D341Med (cell line): Measurements from ENCODE around the gene ADARB1.
"Not testable (repeated sequence)": the region's sequence is repeated elsewhere in the genome, so short reads cannot be mapped to it uniquely, and the experiment has no call there.

ENCODE experiments used
- DNase-seq: peaks from one replicate; pipeline ENCODE4 v3.0.0; 2012; ENCODE audit warnings: low spot score

The ADARB1 gene

DNA sequence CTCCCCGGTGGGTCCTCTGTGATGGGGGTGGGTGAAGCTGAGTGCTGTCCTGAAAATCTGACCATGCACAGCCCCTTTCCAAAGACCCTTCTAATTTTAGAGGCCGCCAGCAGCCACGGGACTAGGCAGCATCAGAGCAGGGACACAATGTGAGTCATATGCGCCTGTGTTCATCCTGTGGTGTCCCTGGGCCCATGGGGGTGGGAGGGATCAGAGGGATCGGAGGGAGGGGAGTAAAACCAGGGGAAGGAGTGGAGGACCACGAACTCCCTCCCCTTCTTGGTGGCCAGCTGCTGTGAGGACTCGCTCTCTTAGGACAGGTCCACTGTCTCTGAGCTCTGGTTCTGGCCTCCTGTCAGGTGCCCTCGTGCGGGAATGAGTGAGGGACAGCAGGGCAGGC is 61.5 kb downstream of the ADARB1 start:
- DNase-seq, result no peak

DNA sequence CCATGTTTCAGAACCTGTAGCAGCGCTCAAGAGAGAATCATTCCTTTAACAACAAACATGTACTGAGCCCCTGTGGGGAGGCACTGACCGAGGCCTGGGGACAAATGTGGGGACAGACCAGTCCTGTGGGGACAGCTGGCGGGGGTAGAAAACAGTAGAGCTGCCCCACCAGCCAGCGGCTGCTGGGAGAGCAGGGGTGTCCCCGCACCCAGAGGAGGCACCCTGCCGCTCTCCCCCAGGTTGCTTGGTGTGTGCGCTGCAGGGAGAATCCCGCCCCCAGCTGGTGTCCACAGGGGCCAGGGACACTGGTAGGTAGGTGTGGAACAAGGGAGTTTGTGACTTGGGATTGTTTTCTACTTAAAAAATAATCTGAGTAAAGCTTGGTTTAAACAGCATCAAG is 62.1 kb downstream of the ADARB1 start:
- DNase-seq, result no peak

DNA sequence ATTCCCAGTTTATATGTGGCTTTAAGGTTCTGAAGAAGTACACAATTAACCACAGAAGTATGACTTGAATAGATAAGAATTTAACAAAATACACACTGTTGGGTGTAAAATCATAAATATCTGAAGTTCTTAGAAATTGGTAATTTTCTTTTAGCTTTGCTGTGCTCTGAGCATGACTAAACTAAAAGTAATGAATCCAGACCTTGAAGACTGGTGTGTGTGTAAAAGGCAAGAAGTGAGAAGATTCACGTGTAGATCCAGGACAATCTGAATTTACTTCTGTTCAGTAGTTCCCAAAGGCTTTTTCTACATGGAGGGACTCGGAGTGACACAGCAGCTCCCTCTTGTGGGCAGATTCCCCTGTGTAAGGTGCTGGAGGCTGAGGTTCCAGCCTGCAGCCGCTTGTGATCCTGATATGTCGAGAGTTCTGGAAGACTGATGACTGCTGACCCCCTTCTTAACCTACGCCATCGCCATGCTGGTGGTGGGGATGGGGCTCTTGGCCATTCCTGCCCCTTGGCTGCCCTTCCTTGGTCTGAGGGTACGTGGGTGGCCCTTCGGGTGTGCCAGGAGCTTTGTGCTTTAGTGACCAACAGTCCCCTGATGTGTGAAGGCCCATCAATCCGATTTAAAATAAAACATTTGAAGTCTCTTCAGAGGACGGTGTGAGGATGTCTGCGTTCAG is 62.7 kb downstream of the ADARB1 start:
- DNase-seq, result peak; percentile 82

DNA sequence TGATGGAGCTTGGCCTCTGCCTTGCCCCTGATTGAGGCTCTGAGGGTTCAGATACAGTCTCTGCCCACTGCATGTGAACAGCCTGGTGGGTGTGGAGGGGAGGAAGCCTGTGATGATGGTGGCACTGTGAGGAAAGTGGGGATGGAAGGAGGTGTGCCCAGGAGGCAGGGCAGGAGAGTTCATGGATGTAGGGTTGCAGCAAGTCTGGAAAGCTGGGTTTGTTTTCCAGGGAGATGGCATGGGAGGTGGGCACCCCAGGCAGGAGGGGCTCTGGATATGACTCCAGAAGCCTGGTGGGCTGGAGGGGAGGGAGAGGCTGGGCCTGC is 63.2 kb downstream of the ADARB1 start:
- no peak for DNase-seq

DNA sequence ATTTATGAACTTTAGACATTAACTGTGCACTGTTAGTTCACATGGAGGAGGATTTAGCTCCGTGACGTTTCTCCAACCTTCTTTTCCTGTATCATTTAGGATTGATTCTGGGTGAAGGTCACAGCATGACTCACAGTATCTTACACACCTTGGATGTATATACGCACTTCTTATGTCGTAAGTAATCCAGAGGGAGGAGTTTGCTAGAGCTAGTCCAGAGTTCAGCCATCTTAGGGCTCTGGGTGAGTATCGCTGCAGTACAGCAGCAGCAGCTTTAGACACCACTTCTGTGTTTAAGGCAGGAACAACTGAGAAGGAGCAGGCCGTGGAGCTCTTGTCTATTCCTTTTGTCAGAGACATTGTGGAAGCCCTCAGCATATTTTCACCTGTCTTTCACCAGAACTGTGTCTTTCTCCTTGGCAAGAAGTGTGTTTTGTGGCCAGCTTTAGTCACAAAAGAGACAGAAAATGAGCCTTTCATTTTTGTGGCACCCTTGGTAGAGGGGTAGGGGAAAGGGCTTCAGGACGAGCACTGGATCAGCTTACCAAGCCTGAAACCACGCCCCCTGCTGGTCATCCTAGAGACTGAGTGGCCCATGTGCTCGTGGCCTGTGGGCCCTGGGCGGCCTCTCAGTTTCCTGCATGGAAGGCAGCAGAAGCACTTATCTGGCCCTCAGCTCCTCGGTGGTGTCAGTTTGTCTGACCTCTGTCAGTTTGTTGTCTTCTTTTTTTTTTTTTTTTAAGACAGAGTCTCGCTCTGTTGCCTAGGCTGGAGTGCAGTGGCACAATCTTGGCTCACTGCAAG is 64.0 kb downstream of the ADARB1 start:
- DNase-seq, result peak; percentile 80

DNA sequence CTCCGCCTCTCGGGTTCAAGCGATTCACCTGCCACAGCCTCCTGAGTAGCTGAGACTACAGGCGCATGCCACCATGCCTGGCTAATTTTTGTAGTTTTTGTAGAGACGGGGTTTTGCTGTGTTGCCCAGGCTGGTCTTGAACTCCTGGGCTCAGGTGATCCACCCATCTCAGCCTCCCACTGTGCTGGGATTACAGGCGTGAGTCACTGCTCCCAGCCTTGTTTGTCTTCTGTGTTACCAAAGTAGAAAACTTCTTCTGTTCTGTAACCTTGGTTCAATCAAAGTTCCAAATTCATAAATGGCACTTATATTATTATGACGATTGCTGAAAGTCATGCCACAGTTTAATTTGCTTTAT is 64.6 kb downstream of the ADARB1 start:
- not testable (repeated sequence) for DNase-seq

DNA sequence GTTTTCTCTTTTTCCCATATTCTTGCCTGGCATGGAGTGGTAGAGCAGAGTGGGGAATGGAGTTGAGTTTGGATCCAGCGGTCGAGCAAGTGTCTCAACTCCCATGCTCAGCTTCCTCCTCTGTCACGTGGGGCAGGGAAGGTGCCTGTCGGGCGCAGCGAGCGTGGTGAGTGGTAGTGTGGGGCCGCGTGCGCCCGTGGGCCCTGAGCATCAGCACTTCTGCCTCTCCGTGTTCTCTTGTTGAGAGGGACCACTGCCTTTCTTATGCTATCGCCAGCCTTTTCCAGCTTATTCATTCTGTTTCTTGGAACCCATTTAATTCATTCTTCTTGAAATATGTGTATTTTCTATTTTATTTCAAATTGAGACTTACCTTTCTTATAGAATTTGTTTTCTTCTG is 65.1 kb downstream of the ADARB1 start:
- DNase-seq, result no peak

DNA sequence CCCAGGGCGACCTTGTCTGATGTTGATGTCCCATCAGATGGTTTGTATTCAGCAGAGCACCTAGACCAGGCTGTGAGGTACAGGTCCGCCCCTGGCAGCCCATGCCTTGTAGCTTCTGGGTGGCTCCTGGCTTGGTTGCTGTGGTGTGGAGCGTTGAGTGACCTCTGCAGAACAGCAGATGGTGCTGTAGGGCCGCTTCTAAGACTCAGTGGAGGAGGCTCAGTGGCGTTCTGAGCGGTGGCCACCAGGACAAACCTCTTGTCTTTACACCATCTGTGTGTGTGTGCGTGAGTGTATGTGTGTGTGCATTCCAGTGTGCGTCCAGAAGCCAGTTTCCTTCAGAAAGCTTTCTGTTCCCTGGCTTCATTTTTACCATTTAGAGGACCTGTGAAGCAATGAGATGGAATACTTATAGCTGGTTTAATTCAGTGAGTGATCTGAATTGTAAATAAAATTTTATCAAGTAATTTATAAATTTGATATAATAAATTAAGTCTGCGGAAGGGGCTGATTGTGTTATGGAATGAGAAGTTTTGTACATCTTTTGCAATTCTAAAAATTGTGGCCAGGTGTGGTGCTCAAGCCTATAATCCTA is 66.1 kb downstream of the ADARB1 start:
- peak; percentile 86 for DNase-seq

DNA sequence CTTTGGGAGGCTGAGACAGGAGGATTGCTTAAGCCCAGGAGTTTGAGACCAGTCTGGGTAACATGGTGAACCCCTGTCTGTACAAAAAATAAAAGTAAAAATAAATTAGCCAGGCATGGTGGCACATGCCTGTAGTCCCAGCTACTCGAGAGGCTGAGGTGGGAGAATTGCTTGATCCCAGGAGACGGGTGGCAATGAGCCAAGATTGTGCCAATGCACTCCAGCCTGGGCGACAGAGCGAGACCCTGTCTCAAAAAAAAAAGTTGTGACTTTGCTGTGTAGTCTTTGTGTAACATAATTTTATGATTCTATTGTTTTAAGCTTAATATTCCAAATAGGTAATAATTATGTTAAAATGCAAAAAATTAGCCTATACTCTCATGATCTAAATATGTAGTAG is 66.6 kb downstream of the ADARB1 start:
- DNase-seq, result not testable (repeated sequence)

DNA sequence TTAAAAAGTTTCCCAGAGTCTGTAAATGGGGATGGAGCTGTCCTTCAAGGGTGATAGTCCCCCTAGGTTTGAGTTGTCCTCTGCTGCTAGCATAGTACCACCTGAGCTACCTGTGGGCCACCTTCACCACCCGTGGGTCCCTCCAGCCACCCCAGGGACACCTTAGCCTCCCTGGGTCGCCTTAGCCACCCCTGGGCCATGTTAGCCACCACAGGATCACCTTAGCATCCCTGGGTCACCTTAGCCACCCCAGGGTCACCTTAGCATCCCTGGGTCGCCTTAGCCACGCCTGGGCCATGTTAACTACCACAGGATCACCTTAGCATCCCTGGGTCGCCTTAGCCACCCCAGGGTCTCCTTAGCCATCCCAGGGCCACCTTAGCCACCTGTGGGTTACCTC is 67.1 kb downstream of the ADARB1 start:
- peak; percentile 10 for DNase-seq

DNA sequence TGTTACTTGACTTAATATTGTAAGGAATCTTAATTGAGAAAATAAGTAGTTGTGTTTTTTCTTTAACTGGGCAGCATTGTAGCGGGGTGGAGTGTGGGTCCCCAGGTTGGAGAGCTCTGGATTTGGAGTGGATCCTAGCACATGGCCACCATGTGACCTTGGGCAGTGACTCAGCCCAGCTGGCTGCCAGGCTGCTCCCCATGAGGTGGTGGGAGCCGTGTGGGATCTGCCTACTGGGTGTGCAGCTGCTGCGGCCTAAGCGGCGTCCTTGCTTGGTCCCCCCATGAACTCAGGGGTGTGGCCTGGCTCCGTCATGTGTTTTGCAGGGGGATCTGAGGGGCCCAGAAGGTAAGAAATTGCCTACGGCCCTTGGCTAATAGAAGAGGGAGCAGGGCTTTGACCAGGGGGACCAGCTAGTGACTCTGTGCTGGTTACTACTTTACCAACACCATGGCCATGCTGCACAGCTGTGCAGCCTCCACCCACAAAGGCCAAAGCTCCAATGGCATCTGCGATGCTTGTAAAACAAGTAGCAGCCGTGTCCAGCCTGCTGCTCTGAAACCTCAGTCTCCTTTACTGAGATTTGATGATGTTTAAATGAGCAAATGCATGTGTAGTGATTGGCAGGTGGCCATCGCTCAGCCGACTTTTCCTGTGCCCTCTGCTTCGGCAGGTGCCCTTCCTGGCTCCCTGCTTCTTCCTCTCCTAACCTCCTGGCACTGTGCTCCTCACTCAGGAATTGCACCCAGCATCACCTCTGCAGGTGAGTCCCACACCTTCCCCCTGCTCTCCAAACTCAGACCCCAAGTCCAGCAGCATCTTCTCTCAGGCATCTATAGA is 68.3 kb downstream of the ADARB1 start:
- DNase-seq, result no peak

DNA sequence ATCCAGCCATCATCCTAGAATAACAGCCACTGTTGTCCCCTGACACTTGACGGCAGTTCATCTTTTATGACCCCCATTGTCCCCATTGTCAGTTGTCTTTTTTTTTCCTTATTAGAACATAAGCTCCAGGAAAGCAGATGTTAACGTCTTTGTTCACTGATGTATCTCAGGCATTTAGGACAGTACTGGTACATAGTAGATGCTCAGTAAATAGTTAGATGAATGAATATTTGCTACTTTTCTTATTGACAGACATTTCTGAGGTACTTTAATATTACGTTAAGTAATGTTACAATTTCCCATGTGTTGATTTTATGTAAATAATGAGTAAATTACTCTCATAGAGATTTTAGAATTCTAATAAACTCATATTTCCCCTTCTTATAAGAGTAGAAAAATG is 69.5 kb downstream of the ADARB1 start:
- no peak for DNase-seq

DNA sequence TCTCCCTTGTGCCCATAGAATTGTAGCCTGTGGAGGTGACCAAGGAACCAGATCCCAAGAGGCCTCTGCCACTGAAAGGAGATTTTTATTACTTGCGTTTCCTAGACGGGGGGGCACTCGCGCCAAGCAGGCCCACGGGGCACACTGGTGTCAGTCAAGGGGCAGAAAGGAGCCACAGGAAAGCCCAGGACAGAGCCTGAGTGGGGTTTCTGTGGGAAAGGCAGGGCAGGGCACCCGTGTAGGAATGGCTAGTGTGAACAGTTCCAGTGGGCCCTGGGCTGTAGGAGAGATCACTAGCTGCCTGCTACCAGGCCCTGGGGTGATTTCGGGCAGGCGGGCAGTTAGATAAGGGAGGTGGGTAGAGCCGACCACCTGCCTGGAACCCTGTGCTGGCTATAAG is 70.8 kb downstream of the ADARB1 start:
- no peak for DNase-seq

DNA sequence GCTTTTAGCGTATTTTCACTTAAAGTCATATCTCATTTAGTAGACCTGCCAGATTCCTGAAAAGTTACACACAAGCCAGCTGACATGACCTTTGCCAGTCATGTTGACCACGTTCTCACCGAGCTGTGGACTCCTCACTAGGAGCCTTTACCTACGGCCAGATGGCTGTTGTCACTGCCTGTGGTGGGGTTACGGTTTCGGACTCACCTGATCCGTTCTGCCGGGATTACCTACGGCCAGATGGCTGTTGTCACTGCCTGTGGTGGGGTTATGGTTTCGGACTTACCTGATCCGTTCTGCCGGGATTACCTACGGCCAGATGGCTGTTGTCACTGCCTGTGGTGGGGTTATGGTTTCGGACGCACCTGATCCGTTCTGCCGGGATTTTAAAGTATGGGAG is 71.5 kb downstream of the ADARB1 start:
- not testable (repeated sequence) for DNase-seq

DNA sequence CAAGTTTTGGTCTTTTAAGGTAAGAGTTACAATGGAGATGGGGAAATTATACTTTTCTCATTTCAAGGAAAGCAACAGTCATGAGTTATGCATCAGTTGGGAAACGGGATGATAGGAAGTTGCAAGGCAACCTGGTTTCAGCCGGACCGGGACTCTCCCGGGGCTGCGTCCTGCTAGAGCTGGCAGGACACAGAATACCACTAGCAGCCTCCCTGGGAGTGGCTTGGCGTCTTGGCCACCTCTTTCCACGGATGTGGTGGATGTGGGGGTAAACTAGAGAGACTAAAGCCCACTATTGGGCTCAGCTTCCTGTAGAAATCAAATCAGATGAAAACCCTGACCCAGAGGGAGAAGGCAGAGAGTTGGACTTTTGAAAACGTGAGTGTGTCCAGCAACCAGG is 71.9 kb downstream of the ADARB1 start:
- DNase-seq, result no peak

DNA sequence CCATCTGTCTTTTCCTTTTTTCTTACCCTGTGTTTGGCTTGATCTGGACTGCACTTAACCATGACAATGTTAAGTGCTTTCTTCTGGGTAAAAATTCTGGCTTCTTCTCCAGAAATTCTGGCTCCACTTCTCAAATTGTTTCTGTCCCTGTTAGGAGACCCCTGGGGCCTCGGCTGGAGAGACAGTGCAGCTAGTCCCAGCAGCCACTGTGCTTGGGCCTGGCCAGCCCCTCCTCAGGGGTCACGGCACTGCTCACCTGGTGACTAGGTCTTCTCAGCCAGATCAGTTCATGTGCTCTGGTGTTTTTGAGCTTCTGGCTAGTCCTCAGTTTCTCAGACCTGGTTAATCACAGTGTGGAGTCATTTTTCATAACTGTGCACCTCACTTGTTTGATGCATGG is 72.4 kb downstream of the ADARB1 start:
- DNase-seq, result no peak

DNA sequence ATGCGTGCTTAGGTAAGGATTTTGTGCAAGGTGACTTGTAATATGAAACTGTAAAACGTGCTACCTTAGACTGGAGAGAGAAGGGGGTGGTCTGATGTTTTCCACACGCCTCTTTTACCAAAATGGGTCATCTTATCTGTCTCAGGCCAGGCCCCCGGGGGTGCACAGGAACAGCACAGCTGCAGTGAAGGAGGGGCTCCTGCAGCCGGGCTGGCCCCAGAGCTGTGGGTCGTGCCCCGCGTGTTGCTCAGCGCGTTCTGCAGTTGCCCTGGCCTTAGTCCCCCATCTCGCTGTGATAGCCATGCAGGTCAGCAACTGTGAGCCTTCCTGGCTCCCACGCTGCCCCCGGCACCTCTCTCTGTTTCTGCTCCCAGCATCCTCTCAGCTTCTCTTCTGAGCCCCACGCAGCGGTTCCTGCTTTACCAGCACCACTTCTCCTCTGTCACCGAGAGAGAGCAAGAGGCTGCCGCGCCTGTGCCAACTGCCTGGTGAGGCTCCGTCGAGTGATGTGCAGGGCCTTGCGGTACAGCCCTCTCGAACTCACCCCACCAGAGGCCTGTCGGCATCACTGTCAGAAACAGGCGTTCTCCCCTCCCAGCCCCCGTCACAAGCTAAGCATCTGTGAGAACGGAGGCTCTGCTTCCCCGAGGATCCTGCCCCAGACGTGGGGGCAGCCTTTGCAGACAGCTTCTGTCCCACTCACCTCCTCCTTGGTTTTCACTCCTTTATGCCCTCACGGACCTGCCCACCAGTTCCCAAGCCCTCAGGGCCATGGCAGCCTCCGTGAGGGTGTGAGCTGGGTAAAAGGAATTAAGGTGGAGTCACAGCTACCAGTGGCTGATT is 73.3 kb downstream of the ADARB1 start:
- DNase-seq, result no peak

DNA sequence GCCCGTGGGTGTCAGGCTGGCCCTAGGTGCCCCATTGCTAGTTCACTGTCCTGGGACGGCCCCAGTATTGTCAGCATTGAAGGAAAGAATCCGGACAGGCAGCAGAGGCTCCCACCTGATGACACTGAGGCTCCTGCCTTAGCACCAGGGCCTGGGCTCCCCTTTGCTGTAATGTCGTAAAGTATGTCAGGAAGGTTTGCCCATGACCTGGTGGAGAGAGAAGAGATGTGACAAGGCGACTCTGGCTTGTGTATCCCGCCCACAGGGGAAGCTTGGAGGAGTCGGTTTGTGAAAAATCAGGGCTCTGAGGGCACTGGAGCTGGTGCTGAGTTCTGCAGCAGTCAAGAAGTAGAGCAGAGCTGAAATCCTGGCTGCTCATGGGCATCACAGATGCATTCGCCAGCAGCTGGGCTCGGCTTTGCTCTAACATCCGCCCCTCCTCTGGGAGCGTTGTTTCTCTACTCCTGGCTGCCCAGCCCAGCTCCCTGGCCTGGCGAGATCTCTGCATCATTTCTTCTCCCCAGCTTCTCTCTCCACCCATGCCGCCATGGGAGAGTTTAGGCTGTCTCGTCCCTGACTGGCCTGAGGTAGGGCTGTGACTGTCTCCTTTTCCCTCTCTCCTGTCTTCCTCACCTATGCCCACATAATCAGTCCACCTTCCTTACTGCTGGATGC is 74.1 kb downstream of the ADARB1 start:
- DNase-seq, result no peak

DNA sequence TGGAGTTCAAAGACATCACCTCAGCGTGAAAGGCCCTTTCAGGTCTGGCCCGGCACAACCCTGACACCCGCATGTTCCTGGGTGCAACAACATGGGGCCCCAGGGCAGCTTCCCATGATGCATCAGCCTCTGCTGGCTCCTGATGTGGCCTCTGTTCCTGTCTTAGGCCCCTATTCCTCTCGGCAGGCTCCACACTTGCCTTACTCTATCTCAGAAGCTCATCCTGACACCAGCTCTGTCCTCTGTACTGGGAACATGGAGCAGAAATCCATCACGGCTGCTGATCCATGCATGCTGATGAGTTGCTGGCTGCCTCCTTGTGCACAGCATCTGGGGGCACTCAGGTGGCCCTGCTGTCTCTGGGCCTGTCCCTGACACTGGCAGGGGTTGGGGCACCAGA is 74.6 kb downstream of the ADARB1 start:
- DNase-seq, result no peak

DNA sequence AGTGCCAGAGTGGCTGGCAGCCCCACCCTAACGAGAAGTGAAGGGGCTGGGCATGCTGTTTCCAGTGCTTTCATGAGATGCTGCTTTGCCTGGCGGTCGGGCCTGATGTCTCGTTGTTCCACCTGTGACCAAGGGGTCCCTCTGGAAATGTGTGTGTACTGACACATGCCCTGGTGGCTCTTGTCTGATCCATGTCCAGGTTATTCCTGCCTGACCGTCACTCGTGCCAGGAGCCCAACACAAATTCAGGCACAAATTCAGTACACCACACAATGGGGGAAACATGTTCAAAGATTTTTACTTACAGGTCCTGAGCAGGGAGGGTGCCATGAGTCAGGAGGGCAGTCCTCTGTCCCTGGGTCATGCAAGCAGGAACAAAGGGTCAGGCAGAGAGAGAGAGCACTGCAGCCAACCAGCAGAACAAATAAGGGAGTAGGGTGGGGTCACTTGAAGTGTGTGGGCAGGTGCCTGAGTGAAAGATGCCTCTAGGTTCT is 76.3 kb downstream of the ADARB1 start:
- DNase-seq, result no peak
